Panc1 (cell line): Measurements from ENCODE around the gene MYH10.

Source experiments
- CTCF ChIP-seq: fragments of 450-650 bp; IDR thresholded peaks from 2 replicates; pipeline ENCODE4 v1.5.1; 2017; ENCODE audit warnings: mild to moderate bottlenecking
- POLR2AphosphoS5 ChIP-seq: IDR thresholded peaks from 2 replicates; pipeline ENCODE4 v1.6.1; 2012; ENCODE audit warnings: mild to moderate bottlenecking, low read depth, low read length, moderate library complexity
- REST ChIP-seq, 2 experiments: IDR thresholded peaks; 2 replicates each; pipeline ENCODE4 v1.6.1; 2011 to 2012; ENCODE audit warnings: low read depth in 2 of 2, control low read depth in 1 of 2, low read length in 1 of 2, mild to moderate bottlenecking in 1 of 2, moderate library complexity in 1 of 2; ENCODE audit not compliant: insufficient read depth in 1 of 2
- SIN3A ChIP-seq: IDR thresholded peaks from 2 replicates; pipeline ENCODE4 v1.6.1; 2012; ENCODE audit warnings: low read depth, mild to moderate bottlenecking, low read length, moderate library complexity, borderline replicate concordance; ENCODE audit not compliant: insufficient read depth

- TF ChIP-seq CTCF (no peak), POLR2AphosphoS5 (no peak), SIN3A (no peak), REST (IDR thresholded peaks at IDR 0.05; ENCODE audit: insufficient read depth in 1 of 2, low read depth in 2 of 2, low read length in 1 of 2) (no peak)
These were observed 135.9 kb downstream of the MYH10 start for GRCh38 chr17:8494506-8495111.
